ENCODE data around the gene MAP4K4. TPM values are rescaled to one million over a fixed set of nuclear protein-coding genes. Genes with fewer than 3 reads are reported as not detected.

The MAP4K4 gene
- total RNA-seq, 2 experiments from 2014 or later: 67.2 to 181 TPM

- Histone ChIP-seq H3K79me2 (ENCODE audit: insufficient read depth, low read depth, low read length) (no peaks in the 10 kb centered on the region), H3K9me3 (ENCODE audit: low read length) (no peaks in the 10 kb centered on the region), H3K4me2 (ENCODE audit: low read length) (no peak overlapping the region), H3K27ac (ENCODE audit: low read depth, low read length, poor library complexity, severe bottlenecking) (no peak overlapping the region), H3K9me2 (ENCODE audit: insufficient read depth, low read length) (no peaks in the 10 kb centered on the region), H3K4me1 (ENCODE audit: insufficient read depth, low read length, poor library complexity, severe bottlenecking) (no peaks in the 10 kb centered on the region), H4K20me1 (ENCODE audit: insufficient read depth, low read length) (no peaks in the 10 kb centered on the region), H3K36me3 (ENCODE audit: insufficient read depth, low read length) (no peaks in the 10 kb centered on the region), H2AFZ (ENCODE audit: low read length) (no peak overlapping the region), H3K4me3 (ENCODE audit: low read depth, low read length, poor library complexity, severe bottlenecking) (no peak overlapping the region)
- intact Hi-C loops (cut with micrococcal nuclease; ENCODE audit: unreplicated experiment): no loop called here
- ChIA-PET POLR2A (interaction anchor here (0.6 to 1.1 kb wide), 2 partner anchors 42 to 347 kb away, joined by 3 to 4 read pairs; no protein-coding TSS in a partner anchor), CTCF (ENCODE audit: unreplicated experiment) (no interaction called here)
- no peak for DNase-seq (ENCODE audit: low spot score)
- BruUV-seq (replicated peaks): no TSS peak
- TF ChIP-seq EZH2phosphoT487 (IDR thresholded peaks at IDR 0.05; ENCODE audit: borderline replicate concordance, low read depth, low read length) (no peak), CTCF (conservative IDR thresholded peaks at IDR 0.05; ENCODE audit: low read length) (no peak)
Observed at GRCh38 chr2:101900375-101900774, 202.9 kb downstream of the MAP4K4 start.

GRCh38 chr2:101901241-101901640 lies 203.7 kb downstream of the MAP4K4 start:
- no peaks in the 10 kb centered on the region for H3K9me2 ChIP-seq (ENCODE audit: insufficient read depth, low read length)
- ChIA-PET POLR2A (interaction anchor here (1.1 kb wide), 1 partner anchor 43 kb away, joined by 4 read pairs; no protein-coding TSS in a partner anchor), CTCF (ENCODE audit: unreplicated experiment) (no interaction called here)
- no peaks in the 10 kb centered on the region for H4K20me1 ChIP-seq (ENCODE audit: insufficient read depth, low read length)
- no peak overlapping the region for H3K27ac ChIP-seq (ENCODE audit: low read depth, low read length, poor library complexity, severe bottlenecking)
- H3K9me3 ChIP-seq (ENCODE audit: low read length): no peaks in the 10 kb centered on the region
- TF ChIP-seq CTCF (conservative IDR thresholded peaks at IDR 0.05; ENCODE audit: low read length) (no peak), EZH2phosphoT487 (IDR thresholded peaks at IDR 0.05; ENCODE audit: borderline replicate concordance, low read depth, low read length) (no peak)
- intact Hi-C loops (cut with micrococcal nuclease; ENCODE audit: unreplicated experiment): no loop called here
- no peaks in the 10 kb centered on the region for H3K36me3 ChIP-seq (ENCODE audit: insufficient read depth, low read length)
- no peak overlapping the region for H3K4me2 ChIP-seq (ENCODE audit: low read length)
- BruUV-seq (replicated peaks): no TSS peak
- no peaks in the 10 kb centered on the region for H3K4me1 ChIP-seq (ENCODE audit: insufficient read depth, low read length, poor library complexity, severe bottlenecking)
- H2AFZ ChIP-seq (ENCODE audit: low read length): no peak overlapping the region
- no peak overlapping the region for H3K4me3 ChIP-seq (ENCODE audit: low read depth, low read length, poor library complexity, severe bottlenecking)
- no peak for DNase-seq (ENCODE audit: low spot score)
- H3K79me2 ChIP-seq (ENCODE audit: insufficient read depth, low read depth, low read length): no peaks in the 10 kb centered on the region

DNA sequence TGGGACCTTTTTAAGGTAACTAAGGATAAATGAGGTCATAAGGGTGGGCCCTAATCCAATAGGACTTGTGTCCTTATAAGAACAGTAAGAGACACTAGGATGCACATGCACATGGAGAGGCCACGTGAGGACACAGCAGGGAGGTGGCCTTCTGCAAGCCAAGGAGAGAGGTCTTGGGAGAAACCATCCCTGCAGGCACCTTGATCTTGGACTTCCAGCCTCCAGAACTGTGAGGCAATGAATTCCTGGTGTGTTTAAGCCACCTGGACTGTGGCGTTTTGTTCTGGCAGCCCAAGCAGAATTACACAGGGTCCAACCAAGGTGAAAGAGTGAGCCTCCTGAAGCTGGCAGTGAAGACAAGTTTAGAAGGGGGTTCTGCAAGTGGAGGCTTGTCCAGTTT lies 204.7 kb downstream of the MAP4K4 start:
- H3K4me3 ChIP-seq (ENCODE audit: low read depth, low read length, poor library complexity, severe bottlenecking): no peak overlapping the region
- no peak overlapping the region for H2AFZ ChIP-seq (ENCODE audit: low read length)
- DNase-seq (ENCODE audit: low spot score): no peak
- no peak for TF ChIP-seq EZH2phosphoT487 (IDR thresholded peaks at IDR 0.05; ENCODE audit: borderline replicate concordance, low read depth, low read length)
- no peak for TF ChIP-seq CTCF (conservative IDR thresholded peaks at IDR 0.05; ENCODE audit: low read length)
- ChIA-PET CTCF (ENCODE audit: unreplicated experiment) (no interaction called here), POLR2A (interaction anchor here (0.5 kb wide), 1 partner anchor 772 kb away, joined by 3 read pairs; no protein-coding TSS in a partner anchor)
- intact Hi-C loops (cut with micrococcal nuclease; ENCODE audit: unreplicated experiment): no loop called here
- no peaks in the 10 kb centered on the region for H4K20me1 ChIP-seq (ENCODE audit: insufficient read depth, low read length)
- H3K79me2 ChIP-seq (ENCODE audit: insufficient read depth, low read depth, low read length): no peaks in the 10 kb centered on the region
- no peak overlapping the region for H3K27ac ChIP-seq (ENCODE audit: low read depth, low read length, poor library complexity, severe bottlenecking)
- H3K36me3 ChIP-seq (ENCODE audit: insufficient read depth, low read length): no peaks in the 10 kb centered on the region
- no peaks in the 10 kb centered on the region for H3K4me1 ChIP-seq (ENCODE audit: insufficient read depth, low read length, poor library complexity, severe bottlenecking)
- no peaks in the 10 kb centered on the region for H3K9me2 ChIP-seq (ENCODE audit: insufficient read depth, low read length)
- no peaks in the 10 kb centered on the region for H3K9me3 ChIP-seq (ENCODE audit: low read length)
- no TSS peak for BruUV-seq (replicated peaks)
- no peak overlapping the region for H3K4me2 ChIP-seq (ENCODE audit: low read length)
